IPS DF 6.9 (cell line): ENCODE measurements around the gene PRPF8.
A peak's percentile ranks its signal among the peaks of the same experiment; 100 is the strongest.
"Not testable (repeated sequence)": the region's sequence is repeated elsewhere in the genome, so short reads cannot be mapped to it uniquely, and the experiment has no call there.

Experiments used
- DNase-seq: peaks from one replicate; pipeline ENCODE4 v3.0.0-alpha.2; 2013; ENCODE audit warnings: low read depth, low spot score
- H3K27ac ChIP-seq: one replicate; pipeline ENCODE4 v1.5.1; 2013; ENCODE audit warnings: low read length, control low read depth
- H3K27me3 ChIP-seq: 2 replicates; pipeline ENCODE4 v1.6.1; 2013; ENCODE audit warnings: mild to moderate bottlenecking, low read length; ENCODE audit not compliant: control insufficient read depth, insufficient read depth
- H3K36me3 ChIP-seq: 2 replicates; pipeline ENCODE4 v1.6.1; 2013; ENCODE audit warnings: low read length; ENCODE audit not compliant: control insufficient read depth, insufficient read depth
- H3K4me1 ChIP-seq: 2 replicates; pipeline ENCODE4 v1.6.1; 2013; ENCODE audit warnings: low read length; ENCODE audit not compliant: control insufficient read depth, insufficient read depth
- H3K4me3 ChIP-seq: 2 replicates; pipeline ENCODE4 v1.5.1; 2013; ENCODE audit warnings: mild to moderate bottlenecking, low read length
- H3K9me3 ChIP-seq: 2 replicates; pipeline ENCODE4 v1.6.1; 2013; ENCODE audit warnings: low read length, inconsistent platforms; ENCODE audit not compliant: control insufficient read depth, insufficient read depth
- WGBS: extraction: QIAGEN DNeasy Blood & Tissue Kit; methylation state at CpG from one replicate; pipeline ENCODE4 v1.1.7; 2013; ENCODE audit warnings: mixed read lengths, missing lambda C conversion rate; ENCODE audit not compliant: insufficient read length, insufficient coverage; 5-methylcytosine and 5-hydroxymethylcytosine counted together

Gene PRPF8

GRCh38 chr17:1652794-1653193, 31.9 kb downstream of the PRPF8 start:
- H3K9me3 ChIP-seq, H3K4me1 ChIP-seq, DNase-seq, H3K27me3 ChIP-seq, H3K27ac ChIP-seq, H3K4me3 ChIP-seq: not testable (repeated sequence)
- no CpG with 5 or more reads among the region's 7 CpGs for WGBS
- H3K36me3 ChIP-seq, result peaks cover 51% of the 10 kb centered on the region

GRCh38 chr17:1651559-1651844, 33.2 kb downstream of the PRPF8 start:
- Histone ChIP-seq H3K36me3 (peaks cover 44% of the 10 kb centered on the region), H3K4me1 (peaks cover 2% of the 10 kb centered on the region), H3K27me3 (no peaks in the 10 kb centered on the region), H3K4me3 (no peak overlapping the region), H3K27ac (no peak overlapping the region), H3K9me3 (no peaks in the 10 kb centered on the region)
- no CpG with 5 or more reads among the region's 4 CpGs for WGBS
- no peak for DNase-seq

- Histone ChIP-seq H3K9me3 (no peaks in the 10 kb centered on the region), H3K36me3 (peaks cover 40% of the 10 kb centered on the region), H3K4me3 (no peak overlapping the region), H3K4me1 (peaks cover 2% of the 10 kb centered on the region), H3K27ac (no peak overlapping the region), H3K27me3 (no peaks in the 10 kb centered on the region)
- WGBS, result no CpG with 5 or more reads among the region's 22 CpGs
- no peak for DNase-seq
These were observed 33.7 kb downstream of the PRPF8 start for GRCh38 chr17:1650731-1651558.

GRCh38 chr17:1649844-1650501, 34.7 kb downstream of the PRPF8 start, which contains the start of gene RILP:
RILP (minus strand) TSS chr17:1649866; CDS start chr17:1649804, 62 bp downstream.
- no peak for DNase-seq

GRCh38 chr17:1648963-1649843, 35.5 kb downstream of the PRPF8 start:
- WGBS, result no CpG with 5 or more reads among the region's 100 CpGs
- peaks cover 32% of the 10 kb centered on the region for H3K36me3 ChIP-seq
- H3K4me3 ChIP-seq, result peak overlapping the region; percentile 69; the same call in 1 of the 2 replicates
- H3K27ac ChIP-seq, result no peak overlapping the region
- no peaks in the 10 kb centered on the region for H3K9me3 ChIP-seq
- DNase-seq, result no peak
- peaks cover 12% of the 10 kb centered on the region for H3K4me1 ChIP-seq
- H3K27me3 ChIP-seq, result no peaks in the 10 kb centered on the region

More at GRCh38 chr17:1649844-1650501, 34.7 kb downstream of the PRPF8 start, which contains the start of gene RILP:
- peak within 1 kb of the TSS; percentile 69; the same call in 1 of the 2 replicates for H3K4me3 ChIP-seq
- peaks cover 37% of the 10 kb centered on the region for H3K36me3 ChIP-seq
- WGBS, result no CpG with 5 or more reads among the region's 23 CpGs
- H3K27ac ChIP-seq, result no peak within 1 kb of the TSS
- no peaks in the 10 kb centered on the region for H3K27me3 ChIP-seq
- H3K4me1 ChIP-seq, result peaks cover 9% of the 10 kb centered on the region
- H3K9me3 ChIP-seq, result no peaks in the 10 kb centered on the region

GRCh38 chr17:1648173-1648962, 36.3 kb downstream of the PRPF8 start:
- Histone ChIP-seq H3K36me3 (peaks cover 24% of the 10 kb centered on the region), H3K4me1 (peaks cover 15% of the 10 kb centered on the region), H3K27ac (no peak overlapping the region), H3K27me3 (no peaks in the 10 kb centered on the region), H3K4me3 (peak overlapping the region; percentile 31; the same call in 1 of the 2 replicates), H3K9me3 (no peaks in the 10 kb centered on the region)
- no CpG with 5 or more reads among the region's 54 CpGs for WGBS
- DNase-seq, result no peak

GRCh38 chr17:1647802-1648171, 36.9 kb downstream of the PRPF8 start:
- Histone ChIP-seq H3K27me3 (no peaks in the 10 kb centered on the region), H3K36me3 (peaks cover 20% of the 10 kb centered on the region), H3K4me1 (peaks cover 15% of the 10 kb centered on the region), H3K27ac (no peak overlapping the region), H3K9me3 (no peaks in the 10 kb centered on the region), H3K4me3 (no peak overlapping the region)
- no CpG with 5 or more reads among the region's 11 CpGs for WGBS
- no peak for DNase-seq

- Histone ChIP-seq H3K4me3 (no peak overlapping the region), H3K4me1 (peaks cover 15% of the 10 kb centered on the region)
- no CpG with 5 or more reads among the region's 13 CpGs for WGBS
These were observed 38.3 kb downstream of the PRPF8 start for GRCh38 chr17:1646199-1646875.

GRCh38 chr17:1645207-1646171, 39.2 kb downstream of the PRPF8 start, which contains the start of gene SCARF1:
SCARF1 (minus strand) TSS chr17:1645732; CDS start chr17:1645697, 35 bp downstream.
- Histone ChIP-seq H3K27ac (no peak within 1 kb of the TSS), H3K4me3 (no peak within 1 kb of the TSS), H3K9me3 (no peaks in the 10 kb centered on the region), H3K36me3 (no peaks in the 10 kb centered on the region), H3K27me3 (no peaks in the 10 kb centered on the region), H3K4me1 (peaks cover 15% of the 10 kb centered on the region)
- DNase-seq, result no peak
- no CpG with 5 or more reads among the region's 25 CpGs for WGBS

More at GRCh38 chr17:1646199-1646875, 38.3 kb downstream of the PRPF8 start:
- H3K9me3 ChIP-seq, result no peaks in the 10 kb centered on the region
- no peaks in the 10 kb centered on the region for H3K27me3 ChIP-seq
- peaks cover 8% of the 10 kb centered on the region for H3K36me3 ChIP-seq
- H3K27ac ChIP-seq, result no peak overlapping the region
- DNase-seq, result no peak
